Activated T-helper 1 cell treated with anti-CD3 and anti-CD28 coated beads, Interleukin-2, amount 50 U/mL, for 16 hours (primary cell): ENCODE results near the gene CDC42EP5.
"Not testable (repeated sequence)": the region's sequence is repeated elsewhere in the genome, so short reads cannot be mapped to it uniquely, and the experiment has no call there.

Experiments used
- DNase-seq, 2 donors: peaks; one replicate each; pipeline ENCODE4 v3.0.0-alpha.2; 2020; ENCODE audit warnings: low read depth in 1 of 2, low spot score in 1 of 2

The CDC42EP5 gene

GRCh38 chr19:54448774-54449700 lies 24.1 kb downstream of the CDC42EP5 start, which contains the start of gene LENG8:
TSS of gene LENG8 (plus strand) at chr19:54449199. CDS start at chr19:54451345, 2,146 bp downstream.
- DNase-seq, result peak; percentile 92 to 95

GRCh38 chr19:54448040-54448773 lies 24.9 kb downstream of the CDC42EP5 start:
- DNase-seq, result peak in 1 of 2 donors; percentile 24

- not testable (repeated sequence) for DNase-seq
These were observed 26.7 kb downstream of the CDC42EP5 start for GRCh38 chr19:54446349-54446748.

- no peak for DNase-seq
These were observed 28.4 kb downstream of the CDC42EP5 start for GRCh38 chr19:54444737-54445136.

GRCh38 chr19:54440641-54441040 lies 32.5 kb downstream of the CDC42EP5 start:
- no peak for DNase-seq

- no peak for DNase-seq
These were observed 33.8 kb downstream of the CDC42EP5 start for GRCh38 chr19:54439174-54439851.

GRCh38 chr19:54436628-54437252 lies 36.4 kb downstream of the CDC42EP5 start:
- DNase-seq, result no peak

- DNase-seq, result no peak
These were observed 37.0 kb downstream of the CDC42EP5 start for GRCh38 chr19:54436031-54436523.

GRCh38 chr19:54435551-54436016 lies 37.5 kb downstream of the CDC42EP5 start:
- DNase-seq, result no peak

- no peak for DNase-seq
These were observed 38.3 kb downstream of the CDC42EP5 start for GRCh38 chr19:54434873-54435214.

- no peak for DNase-seq
These were observed 38.8 kb downstream of the CDC42EP5 start for GRCh38 chr19:54434112-54434872.

GRCh38 chr19:54433697-54434096 lies 39.4 kb downstream of the CDC42EP5 start:
- DNase-seq, result no peak

GRCh38 chr19:54432144-54432738 lies 40.9 kb downstream of the CDC42EP5 start:
- no peak for DNase-seq

- DNase-seq, result no peak
These were observed 41.7 kb downstream of the CDC42EP5 start for GRCh38 chr19:54431255-54431838.

GRCh38 chr19:54430306-54431254 lies 42.5 kb downstream of the CDC42EP5 start:
- DNase-seq, result peak in 1 of 2 donors; percentile 12

- DNase-seq, result no peak
These were observed 43.4 kb downstream of the CDC42EP5 start for GRCh38 chr19:54429545-54430227.

- DNase-seq, result no peak
These were observed 44.0 kb downstream of the CDC42EP5 start for GRCh38 chr19:54429176-54429495.
